HG02885 (cell line): ENCODE data around the gene ICE2.

ENCODE experiments used
- ATAC-seq: cut with Tn5 transposase; IDR thresholded peaks from one replicate; pipeline ENCODE4 v1.9.1; 2021; ENCODE audit warnings: mild to moderate bottlenecking; ENCODE audit not compliant: unreplicated experiment, poor library complexity

The ICE2 gene

DNA sequence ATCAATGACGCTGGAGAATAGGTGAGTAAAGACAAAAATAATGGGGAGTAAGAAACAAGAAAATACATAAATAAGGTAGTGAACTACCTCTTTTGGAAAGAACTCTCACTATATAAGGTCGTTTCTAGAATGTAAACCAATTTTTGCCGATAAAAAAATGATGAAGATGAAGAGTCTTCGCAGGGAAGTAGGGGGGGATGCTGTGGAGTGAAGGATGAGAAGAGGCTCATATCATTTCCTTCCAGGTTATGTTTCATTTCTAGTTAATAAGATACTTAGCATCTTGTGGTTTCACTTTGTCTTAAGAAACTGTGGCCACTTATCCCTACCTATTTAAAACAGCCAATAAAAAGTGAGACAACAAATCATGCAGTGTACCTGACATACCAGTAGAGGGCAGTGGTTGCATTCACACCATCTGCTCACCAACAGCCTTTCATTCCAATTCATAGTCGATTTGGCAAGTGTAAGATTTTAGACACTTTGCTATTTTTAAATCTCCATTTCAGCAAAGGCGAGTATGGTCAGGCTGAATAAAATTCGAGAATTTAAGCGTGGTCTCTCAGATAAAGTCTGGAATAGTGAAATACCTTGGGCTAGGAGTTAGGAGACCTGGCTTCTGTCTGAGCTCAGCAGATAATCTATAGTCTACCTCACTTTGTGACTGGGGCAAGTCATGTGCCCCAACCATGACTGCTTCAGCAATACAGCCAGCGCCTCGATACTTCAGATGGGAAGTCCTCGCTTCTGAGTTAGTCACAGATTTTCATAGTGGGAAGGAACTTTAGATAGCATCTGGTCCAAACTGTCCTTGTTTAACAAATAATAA is 28.9 kb upstream of the ICE2 start:
- ATAC-seq, result peak; percentile 66

DNA sequence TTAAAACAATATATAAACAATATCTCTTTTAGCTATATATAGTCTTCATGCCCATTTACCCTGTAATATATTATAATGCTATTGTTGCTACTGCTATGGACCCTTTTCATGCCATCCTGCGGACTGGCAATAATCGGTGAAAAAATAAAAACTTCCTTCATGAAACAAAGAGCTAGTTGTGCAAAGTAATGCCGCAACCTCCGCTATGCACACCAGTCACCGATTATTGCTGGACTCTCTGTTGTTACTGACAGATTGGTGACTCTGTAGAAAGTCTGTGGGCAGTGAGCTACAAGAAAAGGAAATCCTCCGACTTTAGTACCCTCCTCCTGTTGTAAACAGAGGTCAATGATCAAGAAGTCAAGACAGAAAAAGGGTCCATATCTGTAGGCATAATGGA is 17.9 kb upstream of the ICE2 start:
- ATAC-seq, result no peak

DNA sequence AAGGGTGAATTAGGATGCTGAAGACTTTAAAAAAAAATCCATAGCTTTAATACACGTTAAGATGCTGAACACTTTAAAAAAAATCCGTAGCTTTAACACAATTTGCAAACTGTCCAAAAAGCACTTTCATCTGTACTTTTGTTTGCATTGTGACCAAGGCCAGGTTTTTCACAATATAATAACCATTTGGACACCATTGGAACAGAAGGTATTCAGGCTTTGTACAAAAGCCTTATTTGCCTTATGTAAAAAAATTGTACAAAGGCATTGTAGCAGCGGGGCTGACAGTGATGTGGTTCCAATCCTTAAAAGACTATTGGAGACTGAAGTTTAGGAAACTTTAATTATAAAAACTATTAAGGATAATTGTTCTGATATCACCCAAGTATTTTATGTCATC is 15.2 kb upstream of the ICE2 start:
- no peak for ATAC-seq

DNA sequence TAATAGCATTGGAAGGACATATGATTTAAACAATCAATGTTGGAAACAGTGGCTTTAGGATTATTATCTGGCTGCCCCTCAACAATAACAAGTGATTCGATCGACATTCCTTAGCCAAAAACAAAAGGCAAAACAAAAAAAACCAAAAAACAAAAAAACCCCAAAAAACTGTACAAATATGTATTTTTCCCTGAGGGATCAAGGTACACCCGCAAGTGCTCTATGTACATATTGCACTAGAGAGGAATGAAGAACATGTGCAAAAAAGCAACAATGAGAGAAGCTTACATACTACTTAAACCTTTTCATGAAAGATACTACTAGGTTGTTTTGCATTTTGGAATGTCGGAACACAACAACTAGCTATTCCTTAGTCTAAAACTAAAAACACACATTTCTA is 14.2 kb upstream of the ICE2 start:
- ATAC-seq, result no peak

DNA sequence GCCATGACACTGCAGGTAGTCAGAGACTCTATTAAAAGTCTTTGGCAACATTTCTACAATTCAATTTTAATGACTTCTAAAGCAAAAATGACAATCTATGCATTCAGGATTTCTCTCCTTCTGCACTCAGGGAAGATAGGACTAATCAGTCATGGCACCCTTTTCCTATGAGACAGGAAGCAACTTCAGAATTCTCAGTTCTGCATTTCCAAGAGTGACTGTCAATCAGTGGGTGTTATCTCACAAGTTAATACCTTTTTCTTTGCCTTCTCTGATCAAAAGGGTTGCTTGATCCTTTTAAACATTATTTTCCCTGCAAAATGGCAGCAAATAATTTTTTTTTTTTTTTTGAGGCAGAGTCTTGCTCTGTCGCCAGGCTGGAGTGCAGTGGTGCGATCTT is 7.8 kb upstream of the ICE2 start:
- ATAC-seq, result no peak

DNA sequence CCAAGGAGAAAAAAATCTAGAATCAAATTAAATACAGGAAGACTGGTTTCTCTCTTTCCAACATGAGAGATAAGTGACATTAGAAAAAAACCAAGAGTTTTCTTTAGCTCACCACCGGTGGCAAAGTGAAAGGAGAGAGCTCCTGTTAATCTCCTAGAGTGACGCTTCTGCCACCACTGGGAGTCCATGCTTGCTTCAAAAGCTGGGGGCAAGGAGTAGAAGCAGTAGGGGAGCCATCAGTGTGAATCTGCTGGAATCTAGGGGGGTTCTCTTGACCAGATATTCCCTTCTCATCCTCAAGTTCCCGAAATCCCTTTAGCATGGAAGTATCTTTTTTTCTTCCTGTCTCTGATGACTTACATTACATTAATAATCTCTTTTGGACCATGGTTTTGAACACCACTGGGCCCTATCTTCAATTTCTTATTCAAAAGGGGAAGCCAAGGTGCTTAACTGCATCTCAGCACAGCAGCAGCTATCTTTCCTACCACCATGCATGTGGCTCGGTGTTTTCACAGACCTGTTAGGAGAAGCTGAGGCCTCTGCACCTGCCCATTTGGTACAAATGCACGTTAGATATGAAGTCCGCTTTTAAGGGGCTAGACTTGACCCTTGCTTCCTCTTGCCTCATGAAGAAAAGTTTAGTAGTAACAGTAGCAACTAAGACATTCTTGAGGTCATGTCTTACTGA is 6.6 kb upstream of the ICE2 start:
- ATAC-seq, result no peak

DNA sequence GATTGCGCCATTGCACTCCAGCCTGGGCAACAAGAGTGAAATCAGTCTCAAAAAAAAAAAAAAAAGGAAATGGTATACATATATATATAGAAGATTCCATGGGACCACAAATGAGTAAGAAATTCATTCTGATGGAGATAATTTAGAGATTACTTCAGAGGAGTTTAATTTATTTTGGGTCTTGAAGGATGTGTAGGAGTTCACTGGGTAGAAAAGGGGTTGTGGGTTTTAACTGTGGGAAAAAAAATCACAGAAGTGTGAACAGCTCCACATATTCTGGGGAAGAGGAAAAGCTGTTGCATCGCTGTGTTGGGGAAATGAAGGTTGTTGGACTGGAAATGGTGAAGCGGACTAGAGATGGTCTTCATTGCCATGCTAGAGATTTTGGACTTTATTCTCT is 4.1 kb upstream of the ICE2 start:
- ATAC-seq, result no peak

DNA sequence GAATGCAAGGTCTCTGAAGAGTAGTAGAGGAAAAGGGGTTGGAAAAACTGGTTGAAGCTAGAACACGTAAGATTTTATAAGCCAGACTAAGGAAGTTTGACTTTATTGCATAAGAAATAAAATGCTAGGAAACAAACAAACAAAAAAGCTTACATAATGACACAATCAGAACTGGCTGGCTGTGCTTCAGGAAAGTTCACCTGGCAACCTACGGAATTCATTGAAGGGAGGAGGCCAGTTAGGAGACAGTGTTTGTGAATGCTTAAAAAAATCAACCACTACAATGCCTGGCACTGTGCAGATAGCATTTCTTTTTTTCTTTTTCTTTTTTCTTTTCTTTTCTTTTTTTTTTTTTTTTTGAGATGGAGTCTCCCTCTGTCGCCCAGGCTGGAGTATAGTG is 1.9 kb upstream of the ICE2 start:
- no peak for ATAC-seq

DNA sequence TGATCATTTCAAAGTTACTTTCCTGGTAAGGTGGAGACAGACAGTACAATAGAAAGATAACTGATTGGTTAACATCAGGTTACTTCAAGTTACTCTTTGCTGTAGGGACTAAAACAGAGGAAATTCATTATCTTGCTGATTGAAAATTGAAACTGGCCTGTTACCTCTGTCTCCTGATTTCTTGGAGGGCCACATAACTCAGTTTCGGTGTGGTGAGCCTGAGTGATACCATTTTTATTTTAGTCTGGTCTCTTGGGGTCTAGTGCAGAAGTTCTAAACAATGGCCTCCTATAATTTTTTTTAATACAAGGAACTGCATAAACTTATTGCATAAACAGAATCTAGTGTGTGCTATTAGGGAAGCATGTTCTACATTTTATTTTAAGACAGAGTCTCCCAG is 1.2 kb upstream of the ICE2 start:
- no peak for ATAC-seq

DNA sequence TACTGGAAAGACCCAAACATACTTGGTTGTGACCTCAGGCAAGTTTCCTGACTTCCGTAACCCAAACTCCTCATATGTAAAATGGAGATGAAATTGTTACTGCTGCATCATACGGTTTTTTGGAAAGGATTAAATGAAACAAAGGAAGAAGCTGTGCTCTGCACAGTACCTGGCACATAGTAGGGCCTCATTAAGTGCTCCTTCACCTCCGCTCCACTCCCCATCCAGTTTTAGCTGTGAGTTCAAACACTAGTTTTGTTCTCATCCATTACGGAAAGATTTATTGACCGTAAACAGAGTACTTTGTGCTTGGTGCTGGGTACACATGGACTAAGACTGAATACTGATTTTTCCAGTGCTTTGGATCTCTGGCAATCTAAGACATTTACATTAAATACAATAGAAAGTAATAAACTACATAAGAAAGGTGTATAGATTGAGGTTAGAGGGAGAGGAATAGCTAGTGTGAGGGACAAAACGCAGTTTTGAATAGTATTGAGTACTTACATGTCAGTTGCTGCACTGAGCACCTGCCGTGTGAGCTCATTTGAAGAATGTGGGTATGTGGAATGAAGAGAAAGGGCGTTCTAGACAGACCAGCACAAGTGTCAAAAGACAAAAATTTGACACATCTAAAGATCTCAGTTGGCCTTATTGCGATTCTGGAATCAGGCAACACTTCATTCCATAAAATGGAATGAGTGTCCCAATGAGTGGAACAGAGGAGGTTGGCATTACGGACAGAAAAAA is 594 bp upstream of the ICE2 start:
- ATAC-seq, result no peak

DNA sequence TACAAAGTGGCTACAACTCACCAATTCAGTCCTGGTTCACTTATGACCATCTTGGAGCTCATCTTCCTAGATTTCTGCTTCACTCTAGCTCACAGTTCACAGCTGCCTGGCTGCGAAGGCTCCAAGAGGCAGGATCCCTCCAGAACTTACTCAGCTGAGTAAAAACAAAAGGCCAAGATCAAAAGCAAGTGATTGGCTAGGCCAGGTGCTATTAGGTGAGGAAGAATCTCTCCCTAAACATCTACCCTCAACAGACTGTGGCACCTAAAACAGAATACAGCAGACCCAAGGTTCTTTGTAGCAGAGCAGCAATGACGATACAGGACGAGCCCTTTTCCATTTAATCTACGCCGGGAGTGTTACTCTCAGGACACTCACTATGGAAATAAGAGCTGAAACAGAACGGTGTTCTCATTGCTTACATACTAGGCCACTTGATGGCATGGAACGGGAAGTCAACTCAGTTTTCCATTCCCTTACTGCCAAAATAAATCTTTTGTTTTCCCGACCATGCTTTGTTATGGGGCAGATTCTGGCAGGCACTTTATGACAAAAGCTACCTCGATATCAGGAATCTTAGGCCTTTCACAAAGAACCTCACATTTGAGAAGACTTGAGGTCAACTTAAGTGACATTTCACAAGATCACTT is 901 bp downstream of the ICE2 start:
- ATAC-seq, result no peak

DNA sequence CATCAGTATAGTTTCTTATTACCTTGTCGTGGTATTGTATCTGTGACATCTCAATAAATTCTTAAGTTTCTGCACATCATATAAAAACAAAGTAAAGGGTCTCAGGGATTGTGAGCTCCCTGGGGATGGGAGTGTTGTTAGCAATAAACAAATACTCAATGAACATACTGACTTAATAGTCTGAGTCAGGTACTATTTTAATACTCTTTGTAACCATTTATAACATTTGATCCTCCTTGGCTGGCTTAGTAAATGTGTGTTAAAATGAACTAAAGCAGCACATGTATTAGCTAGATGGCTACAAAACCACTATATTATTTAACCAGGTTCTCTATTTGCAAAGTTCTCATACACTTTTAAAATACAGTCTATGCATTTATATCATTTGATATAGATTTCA is 1.8 kb downstream of the ICE2 start:
- no peak for ATAC-seq

DNA sequence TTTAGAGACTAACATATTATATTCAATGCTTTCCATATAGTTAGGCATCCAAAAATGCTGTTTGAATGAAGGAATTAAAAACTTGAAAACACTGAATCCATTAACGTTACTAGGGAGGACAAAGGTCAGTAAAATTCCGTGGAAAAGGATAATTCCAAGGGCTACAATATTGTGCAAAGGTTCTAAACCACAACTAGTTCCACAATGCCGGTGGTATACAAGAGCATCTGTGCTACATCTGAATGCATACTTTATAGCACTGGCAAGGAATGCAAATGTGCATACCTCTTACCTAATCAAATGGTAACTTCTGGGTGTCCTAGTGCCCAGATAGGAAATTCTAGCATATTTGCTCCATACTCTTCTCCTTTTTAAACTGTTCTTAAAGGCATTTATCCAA is 2.2 kb downstream of the ICE2 start:
- no peak for ATAC-seq

DNA sequence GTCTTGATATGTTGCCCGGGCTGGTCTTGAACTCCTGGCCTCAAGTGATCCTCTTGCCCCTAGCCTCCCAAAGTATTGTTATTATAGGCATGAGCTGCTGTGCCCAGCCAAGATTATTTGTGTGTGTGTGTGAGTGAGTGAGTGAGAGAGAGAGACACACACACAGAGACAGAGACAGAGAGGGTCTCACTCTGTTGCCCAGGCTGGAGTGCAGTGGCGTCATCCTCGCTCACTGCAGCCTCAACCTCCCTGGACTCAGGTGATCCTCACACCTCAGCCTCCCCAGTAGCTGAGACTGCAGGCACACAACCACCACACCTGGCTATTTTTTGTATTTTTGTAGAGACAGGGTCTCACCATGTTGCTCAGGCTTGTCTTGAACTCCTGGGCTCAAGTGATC is 5.8 kb downstream of the ICE2 start:
- no peak for ATAC-seq

DNA sequence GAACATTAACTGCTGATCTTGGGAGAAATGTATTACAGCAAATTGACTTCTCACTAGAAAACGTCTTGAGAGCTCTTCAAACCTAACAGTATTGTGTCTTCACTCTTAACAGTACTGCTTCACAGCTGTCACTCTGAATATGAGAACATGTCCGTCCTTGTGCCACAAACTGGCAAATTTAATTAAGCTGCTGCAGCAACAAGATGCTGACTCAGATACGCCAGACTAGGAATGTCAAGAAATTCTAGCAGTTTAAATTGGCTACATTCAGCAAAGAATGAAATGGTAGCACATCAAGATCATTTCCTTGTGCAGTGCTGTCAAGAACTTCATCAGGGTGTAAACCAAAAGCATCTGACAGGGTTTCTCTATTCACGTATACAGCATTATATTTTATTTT is 7.6 kb downstream of the ICE2 start:
- ATAC-seq, result no peak

DNA sequence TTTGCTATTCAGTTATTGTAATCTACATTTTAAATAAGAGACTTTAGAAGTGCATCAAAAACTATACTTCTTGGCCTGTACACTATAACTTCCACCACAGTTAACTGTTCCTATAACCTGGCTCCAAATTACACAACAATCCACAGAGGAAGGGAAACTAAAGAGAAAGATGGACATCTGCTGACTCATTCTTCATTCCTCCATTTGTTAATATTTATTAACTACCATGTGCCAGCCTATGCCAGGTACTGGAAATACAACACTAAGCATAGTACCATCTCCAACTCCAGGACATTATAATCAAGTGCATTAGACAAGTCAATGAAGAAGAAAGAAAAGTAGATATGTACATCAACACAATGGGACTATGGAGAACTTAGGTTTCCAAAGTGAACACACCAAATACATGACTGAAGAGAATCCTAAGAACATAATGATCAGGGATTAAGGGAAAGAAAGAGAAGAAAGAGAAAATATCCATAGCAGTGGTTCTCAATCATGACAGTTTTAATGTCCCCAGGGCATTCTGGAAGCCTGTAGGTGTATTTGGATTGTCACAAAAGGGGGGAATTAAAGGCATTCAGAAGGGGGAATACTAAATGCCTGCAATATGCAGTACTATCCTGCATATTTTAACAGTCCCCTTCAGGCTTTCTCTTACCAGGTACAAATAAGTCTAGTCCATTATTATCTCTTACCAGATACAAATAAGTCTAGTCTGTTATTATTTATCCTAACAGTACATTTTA is 8.9 kb downstream of the ICE2 start:
- no peak for ATAC-seq

DNA sequence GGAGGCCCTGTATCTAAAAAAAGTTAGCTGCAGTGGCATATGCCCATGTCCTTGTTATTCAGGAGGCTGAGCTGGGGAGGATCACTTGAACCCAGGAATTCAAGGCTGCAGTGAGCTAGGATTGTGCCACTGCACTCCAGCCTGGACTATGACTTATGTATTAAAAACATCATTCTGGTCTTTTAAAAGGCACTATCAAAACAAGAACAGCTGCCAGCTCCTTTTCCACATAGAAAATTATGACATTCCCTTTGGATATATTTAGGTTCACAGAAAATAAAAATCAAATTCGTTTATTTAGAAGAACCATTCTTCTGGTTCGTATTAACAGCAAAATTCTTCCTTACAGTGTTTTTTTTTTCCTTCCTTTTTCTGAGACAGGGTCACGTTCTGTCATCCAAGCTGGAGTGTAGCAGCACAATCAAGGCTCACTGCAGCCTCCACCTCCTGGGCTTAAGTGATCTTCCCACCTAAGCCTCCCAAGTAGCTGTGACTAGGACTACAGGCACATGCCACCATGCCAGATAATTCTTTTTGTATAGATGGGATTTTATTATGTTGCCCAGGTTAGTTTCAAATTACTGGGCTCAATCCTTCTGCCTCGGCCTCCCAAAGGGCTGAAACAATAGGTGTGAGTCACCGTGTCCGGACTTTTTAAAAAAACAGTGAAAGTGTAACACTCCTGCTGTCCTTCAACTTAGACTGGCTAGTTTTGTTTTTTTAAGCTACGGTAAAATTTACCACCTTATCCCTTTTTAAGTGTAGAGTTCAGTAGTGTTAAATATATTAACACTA is 13.9 kb downstream of the ICE2 start:
- no peak for ATAC-seq

DNA sequence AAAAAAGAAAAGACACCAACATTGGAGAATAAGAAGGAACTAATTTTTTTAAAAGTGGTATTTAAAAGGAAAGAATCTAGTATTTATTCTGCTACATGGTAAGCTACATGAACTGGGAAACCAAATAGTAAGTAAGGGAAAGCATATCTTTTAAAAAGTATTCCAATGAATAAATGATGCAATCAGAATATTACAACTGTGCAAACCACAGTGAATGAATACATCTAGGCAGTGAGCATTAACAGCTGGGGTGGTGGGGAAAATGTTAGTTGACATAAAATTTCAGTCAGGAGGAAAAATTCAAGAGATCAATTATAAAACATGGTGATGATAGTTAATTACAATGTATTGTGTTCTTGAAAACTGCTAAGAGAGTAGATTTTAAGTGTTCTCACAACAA is 16.9 kb downstream of the ICE2 start:
- ATAC-seq, result no peak

DNA sequence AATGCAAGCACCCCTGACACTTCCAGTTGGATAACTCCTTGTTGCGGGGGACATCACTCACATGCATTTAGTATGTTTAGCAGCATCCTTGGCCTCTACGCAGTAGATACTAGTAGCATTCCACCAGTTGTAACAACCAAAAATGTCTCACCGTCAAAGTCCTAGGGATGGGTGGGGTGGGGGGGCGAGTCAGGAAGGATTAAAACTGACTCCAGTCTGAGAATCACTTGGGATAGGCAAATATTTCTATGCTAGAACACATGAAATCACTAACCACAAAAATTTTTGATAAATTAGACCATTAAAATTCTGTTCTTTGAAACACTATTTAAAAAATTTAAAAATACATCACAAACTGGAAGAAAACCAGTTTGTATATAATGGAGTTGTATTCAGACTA is 18.0 kb downstream of the ICE2 start:
- no peak for ATAC-seq
